Endothelial cell of umbilical vein (primary cell): ENCODE data around the gene USP36. TPM values are rescaled to one million over a fixed set of nuclear protein-coding genes. Genes with fewer than 3 reads are reported as not detected.
"Not testable (repeated sequence)": the region's sequence is repeated elsewhere in the genome, so short reads cannot be mapped to it uniquely, and the experiment has no call there.

Source experiments
- Bru-seq: library from RNA; stranded (reverse); fragments of 400-500 nt; gene quantifications from one replicate; lab custom pipeline; 2021; lab: Mats Ljungman, UMichigan
- BruChase-seq, 2 experiments: library from RNA; stranded (reverse); fragments of 400-500 nt; gene quantifications; one replicate each; lab custom pipeline; 2021; lab: Mats Ljungman, UMichigan
- BruUV-seq: library from RNA; stranded (reverse); fragments of 400-500 nt; replicated peaks from 2 replicates; lab custom pipeline; 2021; lab: Mats Ljungman, UMichigan
- CTCF ChIA-PET: fragments of 300-600, 350-600 bp; sonication (Branson Sonifier 250); formaldehyde crosslinking; loops from one replicate; lab custom pipeline; 2021; ENCODE audit warnings: antibody characterized with exemption, inconsistent platforms; lab: Charles Lee
- POLR2A ChIA-PET: fragments of 300-600, 350-600 bp; sonication (Branson Sonifier 250); formaldehyde crosslinking; loops from one replicate; lab custom pipeline; 2021; ENCODE audit warnings: antibody characterized with exemption, inconsistent platforms; lab: Charles Lee
- DNase-seq: peaks from one replicate; pipeline ENCODE4 v3.0.0-alpha.2; 2011; ENCODE audit warnings: low read depth, low spot score
- FAIRE-seq: peaks from 2 replicates; lab custom pipeline; 2011; peaks lifted over from hg19 to GRCh38; lab: Jason Lieb, UNC
- H2AFZ ChIP-seq: 2 replicates; pipeline ENCODE4 v1.6.0; 2012; ENCODE audit warnings: low read depth, low read length, control low read depth, inconsistent platforms
- H3K27ac ChIP-seq: 2 replicates; pipeline ENCODE4 v1.5.1; 2011; ENCODE audit warnings: low read depth, mild to moderate bottlenecking, control low read depth, low read length, moderate library complexity; ENCODE audit not compliant: insufficient read depth
- H3K27me3 ChIP-seq, 2 experiments: 2 replicates each; pipeline versions ENCODE4 v1.6.0 to v1.6.1; 2011; ENCODE audit warnings: low read length in 2 of 2, mixed read lengths in 1 of 2; ENCODE audit not compliant: control insufficient read depth in 2 of 2, insufficient read depth in 2 of 2
- H3K36me3 ChIP-seq, 2 experiments: 2 replicates in 1 of 2; 3 replicates in 1 of 2; pipeline ENCODE4 v1.5.1; 2011; ENCODE audit warnings: low read length in 2 of 2, mild to moderate bottlenecking in 1 of 2, moderate library complexity in 1 of 2; ENCODE audit not compliant: control insufficient read depth in 2 of 2, insufficient read depth in 2 of 2; ENCODE audit errors: extremely low read depth in 1 of 2
- H3K4me1 ChIP-seq: 3 replicates; pipeline ENCODE4 v1.5.1; 2011; ENCODE audit warnings: mild to moderate bottlenecking, low read length; ENCODE audit not compliant: control insufficient read depth, insufficient read depth; ENCODE audit errors: extremely low read depth
- H3K4me2 ChIP-seq: 2 replicates; pipeline ENCODE4 v1.6.1; 2011; ENCODE audit warnings: low read length, control low read depth, mixed read lengths; ENCODE audit not compliant: insufficient read depth
- H3K4me3 ChIP-seq, 3 experiments: fragments of 200-600 bp in 1 of 3; sonication (generic), shearing (Covaris generic) in 1 of 3; replicated peaks in 1 of 3; 2 replicates each; pipeline ENCODE4 v1.5.1; 2011 to 2016; ENCODE audit warnings: control low read depth in 3 of 3, low read length in 3 of 3, mild to moderate bottlenecking in 2 of 3, inconsistent platforms in 1 of 3, low read depth in 1 of 3, moderate library complexity in 1 of 3; ENCODE audit not compliant: insufficient read depth in 1 of 3
- H3K79me2 ChIP-seq: 2 replicates; pipeline ENCODE4 v1.6.0; 2012; ENCODE audit warnings: low read length, inconsistent platforms; ENCODE audit not compliant: control insufficient read depth, insufficient read depth
- H3K9ac ChIP-seq: replicated peaks from 2 replicates; pipeline ENCODE3; 2011; ENCODE audit warnings: low read length, control low read depth; ENCODE audit not compliant: insufficient read depth; ENCODE audit errors: extremely low read depth
- H3K9me1 ChIP-seq: replicated peaks from 3 replicates; pipeline ENCODE4 v1.6.0; 2011; ENCODE audit warnings: mild to moderate bottlenecking, low read length; ENCODE audit not compliant: control insufficient read depth, insufficient read depth; ENCODE audit errors: extremely low read depth
- H3K9me3 ChIP-seq: replicated peaks from 2 replicates; pipeline ENCODE4 v1.5.1; 2012; ENCODE audit warnings: low read length, inconsistent platforms; ENCODE audit not compliant: control insufficient read depth, insufficient read depth
- H4K20me1 ChIP-seq: replicated peaks from 2 replicates; pipeline ENCODE3; 2011; ENCODE audit warnings: mild to moderate bottlenecking, low read length; ENCODE audit not compliant: control insufficient read depth, insufficient read depth; ENCODE audit errors: extremely low read depth
- EZH2 ChIP-seq: IDR thresholded peaks from 2 replicates; pipeline ENCODE4 v1.6.1; 2012; ENCODE audit warnings: borderline replicate concordance, low read depth, mild to moderate bottlenecking, moderate library complexity, low read length, inconsistent platforms; ENCODE audit not compliant: severe bottlenecking
- FOS ChIP-seq: IDR thresholded peaks from 2 replicates; pipeline ENCODE4 v1.6.1; 2011; ENCODE audit warnings: mild to moderate bottlenecking, low read length, moderate library complexity, borderline replicate concordance; ENCODE audit not compliant: insufficient read depth
- GATA2 ChIP-seq: IDR thresholded peaks from 2 replicates; pipeline ENCODE4 v1.7.0; 2011; ENCODE audit warnings: low read depth, mild to moderate bottlenecking, moderate library complexity, mixed read lengths, low read length; ENCODE audit not compliant: insufficient read length, insufficient read depth
- JUN ChIP-seq: IDR thresholded peaks from 2 replicates; pipeline ENCODE4 v1.6.1; 2011; ENCODE audit warnings: borderline replicate concordance, low read depth; ENCODE audit not compliant: insufficient read length, insufficient read depth
- MYC ChIP-seq: IDR thresholded peaks from one replicate; pipeline ENCODE4 v1.6.1; 2011; ENCODE audit warnings: mild to moderate bottlenecking, low read depth, low read length
- POLR2A ChIP-seq: IDR thresholded peaks from 2 replicates; pipeline ENCODE4 v1.6.1; 2012; ENCODE audit warnings: low read depth, mild to moderate bottlenecking, control low read depth, low read length
- POLR2AphosphoS5 ChIP-seq: IDR thresholded peaks from 2 replicates; pipeline ENCODE4 v1.6.1; 2012; ENCODE audit warnings: low read depth, mild to moderate bottlenecking, control low read depth, low read length, moderate library complexity; ENCODE audit not compliant: insufficient read depth
- dilution Hi-C: fragments of 300-500 bp; cut with MboI; formaldehyde crosslinking; loops from one replicate; pipeline ENCODE4 v1.15.0; 2019; ENCODE audit warnings: low sequenced_read_pairs; ENCODE audit not compliant: extremely low pct_ligation_motif_present
- intact Hi-C: fragments of 100-400 bp; cut with micrococcal nuclease; formaldehyde crosslinking; loops from one replicate; pipeline ENCODE4 v1.10.0; 2022
- long read RNA-seq: library from polyadenylated mRNA; stranded (forward); transcript quantifications from one replicate; pipeline ENCODE4 v2.0.0, GENCODE V29; 2021
- polyA minus RNA-seq, 3 experiments: library from RNA; depleted of rRNA, polyadenylated mRNA; stranded (reverse); fragments of >200 nt; gene quantifications; 1 replicate in 1 of 3; 2 replicates in 2 of 3; pipeline ENCODE4 v1.2.3, GENCODE V29; 2011
- polyA plus RNA-seq, 4 experiments: library from polyadenylated mRNA; depleted of rRNA in 3 of 4; stranded (reverse) in 3 of 4; unstranded in 1 of 4; fragments of >200 nt; gene quantifications; 2 replicates each; pipeline versions ENCODE4 v1.2.1 to v1.2.3, GENCODE V29; 2011 to 2012; ENCODE audit warnings: missing spikeins in 1 of 4
- total RNA-seq: library from RNA; stranded (reverse); gene quantifications from 2 replicates; pipeline ENCODE4 v1.2.3, GENCODE V29; 2021
- TF ChIP-seq, protein P1 (sequence below), 2 donors: IDR thresholded peaks; 1 replicate in 1 of 2; 2 replicates in 1 of 2; pipeline ENCODE4 v1.5.1; 2011; ENCODE audit warnings: low read length in 2 of 2, mild to moderate bottlenecking in 2 of 2, moderate library complexity in 2 of 2, control low read depth in 1 of 2, inconsistent platforms in 1 of 2, low read depth in 1 of 2; ENCODE audit not compliant: insufficient read depth in 1 of 2; ENCODE audit errors: extremely low read depth in 1 of 2
- TF ChIP-seq, protein P2 (sequence below): IDR thresholded peaks from 2 replicates; pipeline ENCODE4 v1.6.1; 2011; ENCODE audit not compliant: insufficient read depth, insufficient read length

The USP36 gene
- total RNA-seq (46.6 and 49.8 TPM in 2 replicates), polyA plus RNA-seq (20.6 and 29.8 TPM in 2 replicates), polyA minus RNA-seq (35.2 and 39.6 TPM in 2 replicates), Bru-seq, nascent RNA (percentile 75 among the genes with signal in this experiment), BruChase-seq, experiment 1, labeled RNA remaining after a 6-hour chase (percentile 86 among the genes with signal in this experiment), BruChase-seq, experiment 2, labeled RNA remaining after a 2-hour chase (percentile 88 among the genes with signal in this experiment)
- polyA plus RNA-seq (2011; cell fraction: cytosol; rRNA removed), result 16.2 TPM in 2 replicates
- polyA plus RNA-seq (2011; cell fraction: nucleus; rRNA removed), result 99.4 and 100 TPM in 2 replicates
- 37.7 and 49.1 TPM in 2 replicates for polyA plus RNA-seq (2012)
- 23.9 TPM for polyA minus RNA-seq (2011; cell fraction: cytosol; rRNA and poly(A)+ RNA removed)
- 41.5 and 45.4 TPM in 2 replicates for polyA minus RNA-seq (2011; cell fraction: nucleus; rRNA and poly(A)+ RNA removed)
- long read RNA-seq, partial matches to known transcripts, result 5 of 20 reads
- long read RNA-seq, other reads (novel, unspliced or antisense), result 15 of 20 reads

DNA sequence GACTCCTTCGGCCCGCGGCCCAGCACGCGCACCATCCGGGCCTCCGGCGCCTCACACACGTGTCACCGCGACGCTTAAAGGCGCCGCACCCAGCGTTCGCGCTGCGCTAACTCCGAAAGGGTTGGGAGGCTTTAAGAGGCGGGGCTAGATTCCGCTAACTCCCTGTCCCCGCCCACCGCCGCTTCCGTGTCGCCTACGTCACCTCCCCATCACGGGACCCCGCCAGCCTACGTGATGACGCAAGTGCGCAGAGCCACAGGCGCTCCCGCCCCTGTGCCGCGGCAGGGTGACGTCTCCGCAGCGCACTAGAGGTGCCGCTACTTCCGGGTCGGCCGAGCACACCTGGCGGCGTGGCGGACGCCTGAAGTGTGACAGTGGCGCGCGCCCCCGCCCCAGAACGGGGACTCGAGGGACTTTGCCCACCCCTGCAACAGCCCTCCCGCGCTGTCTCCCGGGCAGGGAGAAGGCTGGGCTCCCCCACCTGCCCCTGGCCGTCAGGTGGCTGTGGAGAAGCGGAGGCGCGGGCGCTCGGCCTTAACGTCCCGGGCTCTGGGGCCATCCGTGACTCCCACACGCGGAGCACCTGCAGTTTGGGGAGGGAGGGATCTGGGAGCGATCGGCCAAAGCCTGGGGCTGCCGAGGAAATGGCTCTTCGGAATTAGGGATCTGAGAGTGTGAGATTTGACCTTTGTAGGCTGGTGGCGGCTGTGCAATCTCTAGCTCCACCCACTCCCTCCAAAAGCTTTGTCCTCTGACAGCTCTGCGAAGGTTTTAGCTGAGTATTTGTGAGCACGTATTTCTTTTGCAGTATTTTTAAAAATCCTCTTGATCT is at the start of gene USP36:
Gene USP36 (minus strand): TSS at position 35 of the 832 bp plus-strand sequence. CDS start 4,451 bp downstream, outside the sequence.
- CTCF ChIA-PET, result interaction anchor here (1.5 to 2.1 kb wide), 2 partner anchors 25 to 130 kb away, joined by 6 to 13 read pairs; no protein-coding TSS in a partner anchor
- Histone ChIP-seq H3K79me2 (peaks cover 31% of the 10 kb centered on the region), H3K9me3 (no peaks in the 10 kb centered on the region), H3K9ac (peak within 1 kb of the TSS; percentile 87), H3K4me1 (peaks cover 16% of the 10 kb centered on the region), H3K4me3 (peak within 1 kb of the TSS; percentile 64 to 72 (median 68)), H2AFZ (peak within 1 kb of the TSS; percentile 78), H3K4me2 (peak within 1 kb of the TSS; percentile 89), H3K9me1 (no peaks in the 10 kb centered on the region), H3K27me3 (no peaks in the 10 kb centered on the region), H4K20me1 (no peaks in the 10 kb centered on the region), H3K27ac (peak within 1 kb of the TSS; percentile 81), H3K36me3 (peaks cover 3 to 12% of the 10 kb centered on the region in 2 experiments)
- intact Hi-C loops, result loop anchor here (1.0 to 2.0 kb wide), 3 partner anchors 22 to 93 kb away; no protein-coding TSS in a partner anchor
- DNase-seq (peak; percentile 99), FAIRE-seq (peak; percentile 99)
- POLR2A ChIA-PET, result interaction anchor here (0.9 kb wide), 1 partner anchor 19 kb away, joined by 5 read pairs; no protein-coding TSS in a partner anchor
- TF ChIP-seq POLR2AphosphoS5 (peak; percentile 82), GATA2 (no peak), POLR2A (peak; percentile 47), EZH2 (no peak), JUN (peak; percentile 37), MYC (peak; percentile 80), FOS (no peak)
- TF ChIP-seq, protein P1, sequence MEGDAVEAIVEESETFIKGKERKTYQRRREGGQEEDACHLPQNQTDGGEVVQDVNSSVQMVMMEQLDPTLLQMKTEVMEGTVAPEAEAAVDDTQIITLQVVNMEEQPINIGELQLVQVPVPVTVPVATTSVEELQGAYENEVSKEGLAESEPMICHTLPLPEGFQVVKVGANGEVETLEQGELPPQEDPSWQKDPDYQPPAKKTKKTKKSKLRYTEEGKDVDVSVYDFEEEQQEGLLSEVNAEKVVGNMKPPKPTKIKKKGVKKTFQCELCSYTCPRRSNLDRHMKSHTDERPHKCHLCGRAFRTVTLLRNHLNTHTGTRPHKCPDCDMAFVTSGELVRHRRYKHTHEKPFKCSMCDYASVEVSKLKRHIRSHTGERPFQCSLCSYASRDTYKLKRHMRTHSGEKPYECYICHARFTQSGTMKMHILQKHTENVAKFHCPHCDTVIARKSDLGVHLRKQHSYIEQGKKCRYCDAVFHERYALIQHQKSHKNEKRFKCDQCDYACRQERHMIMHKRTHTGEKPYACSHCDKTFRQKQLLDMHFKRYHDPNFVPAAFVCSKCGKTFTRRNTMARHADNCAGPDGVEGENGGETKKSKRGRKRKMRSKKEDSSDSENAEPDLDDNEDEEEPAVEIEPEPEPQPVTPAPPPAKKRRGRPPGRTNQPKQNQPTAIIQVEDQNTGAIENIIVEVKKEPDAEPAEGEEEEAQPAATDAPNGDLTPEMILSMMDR (IDR thresholded peaks at IDR 0.05; ENCODE audit: extremely low read depth in 1 of 2, insufficient read depth in 1 of 2, low read depth in 1 of 2, low read length in 2 of 2), result no peak
- TF ChIP-seq, protein P2, sequence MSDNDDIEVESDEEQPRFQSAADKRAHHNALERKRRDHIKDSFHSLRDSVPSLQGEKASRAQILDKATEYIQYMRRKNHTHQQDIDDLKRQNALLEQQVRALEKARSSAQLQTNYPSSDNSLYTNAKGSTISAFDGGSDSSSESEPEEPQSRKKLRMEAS, result peak; percentile 94
- BruUV-seq, result TSS peak; percentile 8
- dilution Hi-C loops, result no loop called here

DNA sequence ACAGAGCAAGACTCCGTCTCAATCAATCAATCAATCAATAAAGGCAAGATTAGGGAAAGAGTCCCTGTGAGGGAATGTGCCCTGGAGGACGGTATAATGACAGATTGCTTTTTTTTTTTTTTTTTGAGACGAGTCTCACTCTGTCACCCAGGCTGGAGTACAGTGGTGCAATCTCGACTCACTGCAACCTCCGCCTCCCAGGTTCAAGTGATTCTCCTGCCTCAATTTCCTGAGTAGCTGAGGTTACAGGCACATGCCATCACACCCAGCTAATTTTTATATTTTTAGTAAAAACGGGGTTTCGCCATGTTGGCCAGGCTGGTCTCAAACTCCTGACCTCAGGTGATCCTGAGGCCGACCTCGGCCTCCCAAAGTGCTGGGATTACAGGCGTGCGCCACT is 49.5 kb upstream of the USP36 start:
- H3K27me3 ChIP-seq, H3K4me3 ChIP-seq, H3K36me3 ChIP-seq, H2AFZ ChIP-seq, H3K4me2 ChIP-seq, DNase-seq, H3K9me1 ChIP-seq, H3K27ac ChIP-seq, H4K20me1 ChIP-seq, H3K9ac ChIP-seq, H3K79me2 ChIP-seq, H3K9me3 ChIP-seq, H3K4me1 ChIP-seq, POLR2A ChIA-PET, dilution Hi-C loops, BruUV-seq, FAIRE-seq, intact Hi-C loops: not testable (repeated sequence)
- CTCF ChIA-PET, result interaction anchor here (0.9 to 1.7 kb wide), 2 partner anchors 17 to 81 kb away, joined by 3 to 6 read pairs; no protein-coding TSS in a partner anchor
